ENCODE measurements around the gene ZNF280A. TPM values are rescaled to one million over a fixed set of nuclear protein-coding genes. Genes with fewer than 3 reads are reported as not detected.
"Not testable (repeated sequence)": the region's sequence is repeated elsewhere in the genome, so short reads cannot be mapped to it uniquely, and the experiment has no call there.

Gene ZNF280A
- total RNA-seq, 2 experiments from 2014 or later: not detected

DNA sequence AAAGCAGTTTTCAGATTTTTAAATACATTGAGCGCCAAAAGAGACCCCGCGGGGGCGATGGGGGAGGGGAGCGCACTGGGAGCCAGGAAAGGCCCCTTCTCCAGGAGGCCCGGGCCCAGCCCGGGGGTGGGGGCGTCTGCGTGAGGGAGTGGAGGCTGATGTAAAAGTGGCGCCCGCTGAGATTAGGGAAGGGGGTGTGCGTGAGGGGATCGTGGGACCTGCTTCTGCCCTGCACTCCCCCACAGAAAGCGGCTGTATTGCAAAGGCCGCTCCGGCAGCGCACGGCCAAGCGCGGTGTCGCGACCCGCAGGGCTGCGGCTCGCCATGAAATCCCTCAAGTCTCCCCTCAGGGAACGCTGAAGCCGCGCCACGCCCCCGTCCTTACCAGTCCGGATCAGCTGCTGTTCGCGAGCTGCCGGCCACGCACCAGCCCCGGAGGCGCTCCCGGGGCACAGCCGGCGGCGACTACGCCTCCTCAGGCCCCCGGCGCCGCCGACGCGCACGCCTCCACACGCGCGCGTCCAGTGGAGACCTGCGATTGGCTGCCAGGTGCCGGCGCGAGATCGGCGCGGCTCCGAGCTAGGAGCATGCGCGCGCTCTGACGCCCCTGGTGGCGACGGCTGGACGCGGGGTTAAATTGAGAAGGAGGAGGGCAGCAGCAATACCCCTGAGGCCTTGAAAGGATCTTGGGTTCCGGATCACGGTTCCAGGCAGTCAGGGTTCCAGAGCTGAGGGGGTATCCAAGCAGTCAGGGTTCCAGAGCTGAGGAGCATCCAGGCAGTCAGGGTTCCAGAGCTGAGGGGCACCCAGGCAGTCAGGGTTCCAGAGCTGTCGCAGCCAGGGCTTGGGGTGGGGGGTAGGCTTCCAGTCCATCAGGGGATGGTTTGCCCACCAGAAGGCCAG is 11.5 kb downstream of the ZNF280A start, which contains the start of gene ZNF280B:
Gene ZNF280B (minus strand): TSS at position 469 of the 903 bp plus-strand sequence. CDS start 19,344 bp downstream, outside the sequence.
- H3K4me1 Mint-ChIP-seq: peaks cover 8% of the 10 kb centered on the region
- H3K9me3 Mint-ChIP-seq: peaks cover 12% of the 10 kb centered on the region
- peak within 1 kb of the TSS; percentile 85 for H3K4me3 Mint-ChIP-seq
- H3K27ac Mint-ChIP-seq: peak within 1 kb of the TSS; percentile 28
- H3K36me3 Mint-ChIP-seq: peaks cover 22% of the 10 kb centered on the region
- DNase-seq: peak; percentile 90
- peaks cover 15% of the 10 kb centered on the region for H3K27me3 Mint-ChIP-seq

DNA sequence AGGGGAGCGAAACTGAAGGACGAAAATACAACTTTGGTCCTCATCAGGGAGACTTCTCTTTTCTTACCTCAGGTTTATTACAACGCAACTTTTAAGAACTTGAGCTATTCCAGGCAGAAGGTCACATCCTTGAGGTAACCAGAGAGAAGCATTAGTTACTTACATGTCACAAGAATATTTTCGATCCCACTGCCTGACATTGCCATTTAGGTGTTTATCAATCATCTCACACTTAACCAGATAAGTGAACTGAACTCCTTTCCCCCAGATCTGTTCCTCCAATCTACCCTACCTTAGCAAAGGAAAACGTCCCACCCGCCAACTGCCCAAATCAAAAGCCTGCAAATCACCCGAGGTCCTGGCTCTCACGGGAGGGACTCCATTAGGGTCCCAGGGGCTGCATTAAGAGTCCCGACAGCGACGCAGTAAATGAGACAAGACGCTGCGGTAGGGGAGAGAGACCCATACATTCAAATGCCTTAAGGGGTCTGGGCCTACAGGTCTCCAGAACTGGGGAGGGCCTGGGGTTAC is 12.3 kb downstream of the ZNF280A start:
- DNase-seq: no peak
- peaks cover 8% of the 10 kb centered on the region for H3K27me3 Mint-ChIP-seq
- H3K27ac Mint-ChIP-seq: no peak overlapping the region
- H3K9me3 Mint-ChIP-seq: peaks cover 12% of the 10 kb centered on the region
- H3K4me1 Mint-ChIP-seq: peaks cover 8% of the 10 kb centered on the region
- H3K4me3 Mint-ChIP-seq: peak overlapping the region; percentile 85
- peaks cover 24% of the 10 kb centered on the region for H3K36me3 Mint-ChIP-seq

DNA sequence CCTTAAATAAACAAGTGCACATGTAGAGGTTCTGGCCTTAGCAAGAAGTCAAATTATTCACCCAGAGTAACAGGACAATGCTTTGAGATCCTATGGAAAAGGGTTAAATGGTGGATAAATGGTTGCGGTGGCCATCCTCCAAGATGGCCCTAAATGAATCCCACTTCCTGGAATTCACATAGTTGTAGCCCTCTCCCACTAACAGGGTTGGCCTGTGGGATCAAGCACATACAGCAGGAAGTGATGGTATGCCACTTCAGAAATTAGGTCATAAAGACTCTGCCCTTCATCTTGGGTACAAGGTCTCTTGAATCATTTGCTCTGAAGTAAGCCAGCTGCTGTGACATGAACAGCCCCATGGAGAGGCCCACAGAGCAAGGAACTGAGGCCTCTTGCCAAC is 13.3 kb downstream of the ZNF280A start:
- DNase-seq: no peak
- Mint-ChIP-seq H3K4me1 (peaks cover 8% of the 10 kb centered on the region), H3K27ac (no peak overlapping the region), H3K27me3 (peaks cover 4% of the 10 kb centered on the region), H3K9me3 (peaks cover 12% of the 10 kb centered on the region), H3K36me3 (peaks cover 26% of the 10 kb centered on the region), H3K4me3 (no peak overlapping the region)

DNA sequence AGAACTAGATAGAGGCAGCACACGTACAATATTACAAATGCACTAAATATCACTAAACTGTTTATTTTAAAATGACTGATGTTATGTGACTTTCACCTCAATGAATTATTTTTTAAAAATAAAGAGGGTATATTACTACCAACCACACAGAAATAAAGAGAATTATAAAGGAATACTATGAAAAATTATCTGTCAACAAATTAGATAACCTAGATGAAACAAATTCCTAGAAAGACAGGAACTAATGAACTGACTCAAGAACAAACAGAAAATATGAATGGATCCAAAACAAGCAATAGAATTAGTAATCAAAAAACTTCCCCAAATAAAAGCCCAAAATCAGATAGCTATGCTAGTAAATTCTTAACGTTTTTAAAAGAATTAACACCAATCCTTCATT is 21.8 kb downstream of the ZNF280A start:
- DNase-seq: no peak
- Mint-ChIP-seq H3K4me1 (peaks cover 7% of the 10 kb centered on the region), H3K27ac (no peak overlapping the region), H3K27me3 (no peaks in the 10 kb centered on the region), H3K36me3 (peaks cover 18% of the 10 kb centered on the region), H3K9me3 (no peaks in the 10 kb centered on the region), H3K4me3 (no peak overlapping the region)

DNA sequence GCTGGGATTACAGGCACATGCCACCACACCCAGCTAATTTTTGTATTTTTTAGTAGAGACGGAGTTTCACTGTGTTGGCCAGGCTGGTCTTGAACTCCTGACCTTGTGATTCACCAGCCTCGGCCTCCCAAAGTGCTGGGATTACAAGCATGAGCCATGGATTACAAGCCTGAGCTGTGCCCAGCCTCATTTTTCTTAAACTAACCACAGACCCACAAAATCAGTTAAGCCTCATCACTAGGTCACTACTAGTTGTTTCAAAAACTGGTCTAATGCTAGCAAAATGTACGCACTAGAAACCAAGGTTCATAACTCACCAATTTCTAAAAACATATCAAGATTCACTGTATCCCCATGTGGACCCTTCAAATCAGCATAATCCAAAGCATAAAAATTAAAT is 28.5 kb downstream of the ZNF280A start:
- not testable (repeated sequence) for H3K4me1 Mint-ChIP-seq, H3K4me3 Mint-ChIP-seq, H3K9me3 Mint-ChIP-seq, H3K27ac Mint-ChIP-seq, H3K27me3 Mint-ChIP-seq, DNase-seq
- H3K36me3 Mint-ChIP-seq: peaks cover 23% of the 10 kb centered on the region

DNA sequence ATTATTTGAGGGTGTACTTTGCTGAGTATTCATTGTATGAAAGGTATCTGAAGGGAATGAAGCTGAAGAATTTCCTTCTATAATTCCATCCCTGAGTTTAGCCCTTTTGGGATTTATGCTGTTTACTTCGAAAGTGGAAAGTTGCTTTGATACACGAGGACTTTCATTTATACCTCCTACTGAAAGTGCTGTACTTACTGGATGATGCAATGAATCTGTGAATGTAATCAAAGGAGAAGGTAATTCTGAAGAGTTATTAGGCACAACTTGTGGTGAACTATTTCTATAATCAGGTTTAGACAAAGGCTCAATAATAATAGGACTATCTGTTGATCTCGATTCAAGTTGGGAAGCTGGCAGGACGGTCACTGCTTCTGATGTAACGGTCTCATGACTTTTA is 31.3 kb downstream of the ZNF280A start:
- Mint-ChIP-seq H3K9me3 (no peaks in the 10 kb centered on the region), H3K4me3 (no peak overlapping the region), H3K27ac (peak overlapping the region; percentile 35), H3K27me3 (no peaks in the 10 kb centered on the region), H3K36me3 (peaks cover 22% of the 10 kb centered on the region), H3K4me1 (no peaks in the 10 kb centered on the region)
- DNase-seq: no peak

DNA sequence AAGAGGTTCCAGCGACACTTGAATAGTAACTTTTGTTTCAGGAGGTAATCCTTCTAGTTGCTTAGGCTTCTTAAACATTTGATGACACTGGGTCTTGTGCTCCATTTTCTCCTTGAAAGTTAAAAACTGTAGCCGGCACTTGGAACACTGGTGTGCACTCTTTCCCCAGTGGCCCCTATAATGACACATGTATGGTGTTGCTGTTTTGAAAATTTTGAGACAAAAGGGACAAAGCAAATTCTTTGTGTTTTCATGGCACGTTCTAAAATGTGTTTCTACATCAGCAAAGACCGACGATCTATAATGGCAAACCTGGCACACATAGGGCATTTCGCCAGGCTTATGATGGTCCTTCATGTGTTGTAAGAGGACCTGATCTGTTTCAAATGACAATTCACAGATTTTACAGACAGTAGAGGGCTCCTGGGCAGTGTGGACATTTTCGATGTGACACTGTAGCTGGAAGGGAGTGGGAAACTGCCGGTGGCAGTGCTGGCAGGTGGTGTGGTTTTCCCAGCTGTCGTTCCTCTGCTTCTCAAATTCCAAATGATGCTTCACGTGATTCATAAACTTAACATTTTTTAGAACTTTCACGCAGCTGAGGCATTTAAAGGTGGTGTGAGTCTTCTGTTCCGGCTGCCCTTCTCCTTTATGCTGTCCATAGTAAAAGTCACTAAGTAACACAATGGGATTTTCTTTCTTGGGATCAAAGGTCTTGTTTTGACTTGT is 32.0 kb downstream of the ZNF280A start:
- H3K27ac Mint-ChIP-seq: no peak overlapping the region

DNA sequence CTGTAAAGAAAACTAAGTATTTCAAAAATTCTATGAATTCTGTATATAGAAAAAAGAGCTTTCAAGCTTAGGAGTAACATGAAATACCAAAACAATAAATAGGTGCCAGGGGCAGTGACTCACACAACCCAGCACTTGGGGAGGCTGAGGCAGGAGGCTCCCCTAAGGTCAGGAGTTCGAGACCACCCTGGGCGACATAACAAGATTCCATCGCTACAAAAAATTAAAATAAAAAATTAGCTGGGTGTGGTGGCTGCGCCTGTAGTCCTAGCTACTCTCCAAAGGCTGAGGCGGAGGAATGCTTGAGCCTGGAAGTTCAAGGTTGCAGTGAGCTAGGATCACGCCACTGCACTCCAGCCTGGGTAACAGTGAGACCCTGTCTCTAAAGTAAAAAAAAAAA is 33.0 kb downstream of the ZNF280A start:
- Mint-ChIP-seq H3K27me3 (no peaks in the 10 kb centered on the region), H3K4me3 (no peak overlapping the region), H3K9me3 (no peaks in the 10 kb centered on the region), H3K27ac (no peak overlapping the region), H3K36me3 (peaks cover 19% of the 10 kb centered on the region), H3K4me1 (no peaks in the 10 kb centered on the region)
- no peak for DNase-seq

More for the DNA sequence above, 32.0 kb downstream of the ZNF280A start:
- Mint-ChIP-seq H3K36me3 (peaks cover 19% of the 10 kb centered on the region), H3K4me3 (no peak overlapping the region), H3K9me3 (no peaks in the 10 kb centered on the region), H3K4me1 (no peaks in the 10 kb centered on the region), H3K27me3 (no peaks in the 10 kb centered on the region)
- DNase-seq: no peak

DNA sequence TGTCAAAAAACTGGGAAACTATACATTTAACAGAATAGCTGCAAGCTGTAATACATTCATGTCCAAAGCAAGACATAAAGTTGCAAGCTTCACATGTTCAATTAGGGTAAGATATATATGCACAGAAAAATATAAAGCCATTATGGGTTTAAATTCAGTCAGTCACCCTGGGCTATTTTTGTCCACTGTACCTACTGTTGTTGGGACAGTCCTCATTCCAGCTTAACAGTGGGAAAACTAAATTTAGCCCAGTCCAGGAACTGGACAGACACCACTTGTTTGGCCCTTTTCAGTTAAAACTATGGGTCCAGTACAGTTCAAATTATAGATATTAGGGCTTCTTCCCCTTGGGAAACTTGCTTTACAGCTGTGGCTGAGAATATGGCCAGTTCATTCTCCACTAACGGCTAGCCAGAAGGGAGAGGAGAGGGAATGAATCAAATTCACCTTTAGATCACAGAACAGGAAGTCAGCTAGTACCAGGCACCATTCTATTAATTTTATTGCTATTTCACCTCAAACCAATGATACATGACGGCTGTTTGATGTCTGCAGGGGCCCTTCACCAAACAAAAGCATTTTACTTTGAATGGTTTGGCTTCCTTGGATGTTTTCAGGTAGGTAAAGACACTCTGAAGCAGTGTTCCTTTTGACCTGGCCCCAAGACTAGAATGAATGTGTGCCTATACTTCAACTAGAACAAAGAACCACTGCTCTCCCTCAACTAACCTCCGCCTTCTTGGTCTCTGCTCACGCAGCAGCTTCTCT is 33.8 kb downstream of the ZNF280A start:
- Mint-ChIP-seq H3K36me3 (peaks cover 19% of the 10 kb centered on the region), H3K27ac (no peak overlapping the region), H3K27me3 (no peaks in the 10 kb centered on the region), H3K4me3 (no peak overlapping the region), H3K9me3 (no peaks in the 10 kb centered on the region), H3K4me1 (no peaks in the 10 kb centered on the region)
- DNase-seq: no peak

DNA sequence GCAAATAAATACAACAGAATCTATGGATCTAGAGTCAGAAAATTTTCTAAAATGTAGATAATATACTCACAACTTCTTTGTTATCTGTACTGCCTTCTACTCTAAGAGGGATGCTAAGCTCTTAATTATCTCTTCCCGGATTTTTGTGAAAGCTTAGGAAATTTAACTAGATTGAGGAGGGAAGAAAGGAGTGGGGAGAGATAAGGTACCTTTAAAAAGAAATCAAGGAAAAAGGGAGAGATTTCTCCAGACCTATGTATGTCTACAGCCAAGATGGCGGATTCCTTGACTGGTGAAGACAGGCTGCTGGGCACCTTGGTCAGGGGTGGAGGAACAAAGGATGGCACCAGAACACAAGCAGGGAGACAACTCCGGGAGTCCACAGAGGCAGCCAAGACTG is 34.5 kb downstream of the ZNF280A start:
- no peaks in the 10 kb centered on the region for H3K4me1 Mint-ChIP-seq
- H3K4me3 Mint-ChIP-seq: no peak overlapping the region
- H3K27me3 Mint-ChIP-seq: no peaks in the 10 kb centered on the region
- no peaks in the 10 kb centered on the region for H3K9me3 Mint-ChIP-seq
- peaks cover 19% of the 10 kb centered on the region for H3K36me3 Mint-ChIP-seq
- no peak for DNase-seq
- no peak overlapping the region for H3K27ac Mint-ChIP-seq

DNA sequence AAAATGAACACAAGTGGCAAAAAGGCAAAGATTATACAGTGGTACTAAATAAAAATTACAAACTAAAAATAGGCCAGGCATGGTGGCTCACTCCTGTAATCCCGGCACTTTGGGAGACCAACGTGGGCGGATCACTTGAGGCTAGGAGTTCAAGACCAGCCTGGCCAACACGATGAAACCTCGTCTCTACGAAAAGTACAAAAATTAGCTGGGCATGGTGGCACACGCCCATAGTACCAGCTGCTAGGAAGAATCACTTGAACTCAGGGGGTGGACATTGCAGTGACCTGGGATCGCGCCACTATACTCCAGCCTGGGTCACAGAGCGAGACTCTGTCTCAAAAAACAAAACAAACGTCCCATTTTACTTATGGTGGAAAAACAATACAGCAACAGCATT is 36.0 kb downstream of the ZNF280A start:
- peaks cover 17% of the 10 kb centered on the region for H3K36me3 Mint-ChIP-seq
- H3K4me1 Mint-ChIP-seq: no peaks in the 10 kb centered on the region
- DNase-seq: no peak
- H3K9me3 Mint-ChIP-seq: no peaks in the 10 kb centered on the region
- H3K4me3 Mint-ChIP-seq: no peak overlapping the region
- H3K27me3 Mint-ChIP-seq: no peaks in the 10 kb centered on the region
- no peak overlapping the region for H3K27ac Mint-ChIP-seq

DNA sequence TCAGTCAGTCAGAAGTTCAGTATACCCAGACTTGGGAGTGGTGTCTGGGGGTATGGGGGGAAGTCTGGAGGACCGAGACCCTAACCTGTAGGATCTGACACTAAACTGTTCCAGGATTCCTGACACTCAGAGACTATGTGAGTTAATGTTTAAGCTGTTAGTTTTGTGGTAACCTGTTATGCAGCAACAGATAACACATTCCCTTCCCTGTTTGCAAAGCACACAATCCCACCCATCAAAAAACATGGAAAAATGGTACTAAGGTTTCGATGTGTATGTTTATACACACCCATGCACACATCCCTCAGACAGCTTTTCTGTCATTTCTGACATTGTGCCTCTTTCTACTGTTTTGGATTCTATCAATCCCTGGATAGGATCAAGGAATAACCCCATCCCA is 39.1 kb downstream of the ZNF280A start:
- Mint-ChIP-seq H3K4me3 (no peak overlapping the region), H3K27ac (no peak overlapping the region), H3K9me3 (no peaks in the 10 kb centered on the region), H3K27me3 (no peaks in the 10 kb centered on the region), H3K36me3 (peaks cover 2% of the 10 kb centered on the region), H3K4me1 (no peaks in the 10 kb centered on the region)
- no peak for DNase-seq

DNA sequence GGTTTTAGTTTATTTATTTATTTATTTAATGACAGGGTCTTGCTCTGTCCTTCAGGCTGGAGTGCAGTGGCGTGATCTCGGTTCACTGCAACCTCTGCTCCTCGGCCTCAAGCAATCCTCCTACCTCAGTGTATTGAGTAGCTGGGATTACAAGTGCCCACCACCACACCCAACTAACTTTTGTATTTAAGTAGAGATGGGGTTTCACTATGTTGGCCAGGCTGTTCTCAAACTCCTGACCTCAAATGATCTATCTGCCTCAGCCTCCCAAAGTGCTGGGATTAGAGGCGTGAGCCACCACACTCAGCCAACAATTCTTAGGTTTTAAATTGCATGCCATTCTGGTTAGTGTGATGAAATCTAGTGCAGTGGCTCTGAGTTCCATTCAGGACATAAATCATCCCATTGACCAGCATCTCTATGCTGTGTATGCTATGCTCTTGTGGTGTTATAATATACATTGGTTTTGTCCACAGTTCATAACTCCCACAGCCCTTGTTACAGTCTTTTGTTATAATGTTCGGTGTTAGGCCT is 40.0 kb downstream of the ZNF280A start:
- Mint-ChIP-seq H3K4me3 (no peak overlapping the region), H3K27ac (no peak overlapping the region), H3K9me3 (no peaks in the 10 kb centered on the region), H3K36me3 (no peaks in the 10 kb centered on the region), H3K4me1 (no peaks in the 10 kb centered on the region), H3K27me3 (no peaks in the 10 kb centered on the region)
- DNase-seq: no peak

DNA sequence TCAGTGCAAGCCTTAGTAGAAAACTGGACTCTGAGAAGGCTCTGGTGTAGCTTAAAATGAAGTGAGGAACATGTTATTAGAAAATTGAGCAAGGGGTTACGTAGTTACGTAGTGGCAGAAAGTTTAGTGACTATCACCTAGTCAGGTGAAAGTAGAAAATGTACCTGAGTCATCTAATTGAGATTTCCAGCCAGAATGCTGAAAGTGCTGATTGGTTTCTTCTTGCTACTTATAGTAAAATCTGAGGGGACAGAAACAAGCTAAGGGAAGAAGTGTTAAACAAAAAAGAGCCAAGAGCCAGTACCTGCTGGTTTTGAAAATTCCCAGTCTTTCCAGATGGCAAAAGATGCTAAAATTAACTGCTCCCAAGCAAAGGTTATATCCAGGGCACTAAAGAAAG is 41.0 kb downstream of the ZNF280A start:
- no peaks in the 10 kb centered on the region for H3K27me3 Mint-ChIP-seq
- DNase-seq: no peak
- no peaks in the 10 kb centered on the region for H3K9me3 Mint-ChIP-seq
- no peaks in the 10 kb centered on the region for H3K4me1 Mint-ChIP-seq
- no peak overlapping the region for H3K4me3 Mint-ChIP-seq
- no peak overlapping the region for H3K27ac Mint-ChIP-seq
- H3K36me3 Mint-ChIP-seq: no peaks in the 10 kb centered on the region
